ENCODE measurements around the gene DSCAML1. TPM values are rescaled to one million over a fixed set of nuclear protein-coding genes. Genes with fewer than 3 reads are reported as not detected.

Gene DSCAML1
- total and polyA plus RNA-seq, 2 of the 8 experiments (the other 6 are each of a cell fraction or from before 2014, with no cell fraction given), result 0.19 to 0.24 TPM

- Histone ChIP-seq H2BK12ac (ENCODE audit: low read depth, low read length) (no peak overlapping the region), H4K91ac (replicated peaks; ENCODE audit: insufficient read length, low read length) (no peak overlapping the region), H3K4me2 (ENCODE audit: insufficient read depth in 1 of 2, low read depth in 2 of 2, low read length in 2 of 2) (no peak overlapping the region), H2AFZ (ENCODE audit: low read length) (no peak overlapping the region), H3K56ac (replicated peaks; ENCODE audit: insufficient read length, low read depth, low read length) (no peak overlapping the region), H3K14ac (ENCODE audit: insufficient read length) (no peak overlapping the region), H3K23me2 (ENCODE audit: low read depth, low read length) (no peaks in the 10 kb centered on the region), H4K5ac (ENCODE audit: insufficient read length, low read depth, low read length) (no peak overlapping the region), H3K9me3 (ENCODE audit: insufficient read depth in 2 of 2, low read depth in 1 of 2, low read length in 1 of 2) (peaks cover 0 to 5% of the 10 kb centered on the region in 2 experiments; a peak in 1 of 4 replicates), H3K4me3 (ENCODE audit: extremely low read depth in 1 of 4, insufficient read depth in 2 of 4, low read depth in 3 of 4, low read length in 4 of 4) (no peak overlapping the region), H3K79me2 (ENCODE audit: control insufficient read depth in 1 of 2, insufficient read depth in 2 of 2, low read length in 2 of 2) (no peaks in the 10 kb centered on the region), H3K23ac (ENCODE audit: insufficient read length) (no peak overlapping the region), H3K4me1 (replicated peaks in 1 of 4; ENCODE audit: control insufficient read depth in 3 of 4, insufficient read depth in 4 of 4, low read length in 3 of 4) (no peaks in the 10 kb centered on the region), H4K8ac (ENCODE audit: extremely low read depth, insufficient read depth, low read length) (no peak overlapping the region), H4K20me1 (replicated peaks in 1 of 2; ENCODE audit: control insufficient read depth in 1 of 2, insufficient read depth in 2 of 2, low read length in 2 of 2) (no peaks in the 10 kb centered on the region), H2BK20ac (ENCODE audit: low read length) (no peak overlapping the region), H3K27ac (ENCODE audit: low read depth, low read length) (no peak overlapping the region), H3K79me1 (ENCODE audit: low read depth, low read length) (no peaks in the 10 kb centered on the region), H2BK15ac (ENCODE audit: low read length) (no peak overlapping the region), H3K4ac (replicated peaks; ENCODE audit: insufficient read length, low read depth, low read length) (no peak overlapping the region), H2BK120ac (replicated peaks; ENCODE audit: low read depth, low read length) (no peak overlapping the region), H3K27me3 (replicated peaks in 1 of 4; ENCODE audit: control insufficient read depth in 3 of 4, extremely low read depth in 1 of 4, insufficient read depth in 3 of 4, low read length in 3 of 4) (no peaks in the 10 kb centered on the region), H3K18ac (ENCODE audit: extremely low read depth, low read length) (no peak overlapping the region), H2AK5ac (ENCODE audit: low read depth, low read length) (no peak overlapping the region), H3K9ac (replicated peaks in 1 of 4; ENCODE audit: extremely low read depth in 1 of 4, low read depth in 3 of 4, low read length in 3 of 4) (no peak overlapping the region), H2BK5ac (ENCODE audit: low read depth, low read length) (no peak overlapping the region), H3K36me3 (ENCODE audit: control insufficient read depth in 2 of 4, insufficient read depth in 4 of 4, low read length in 3 of 4) (no peaks in the 10 kb centered on the region)
- TF ChIP-seq TBP (IDR thresholded peaks at IDR 0.05; ENCODE audit: low read depth, low read length) (no peak), POLR2A (IDR thresholded peaks at IDR 0.05; ENCODE audit: control extremely low read depth in 1 of 2, low read depth in 2 of 2, low read length in 2 of 2) (no peak), ZNF274 (IDR thresholded peaks at IDR 0.05; ENCODE audit: borderline replicate concordance, extremely low read depth, low read length) (no peak), ASH2L (IDR thresholded peaks at IDR 0.05; ENCODE audit: low read length) (no peak), CTBP2 (IDR thresholded peaks at IDR 0.05; ENCODE audit: borderline replicate concordance, insufficient read depth, insufficient read length, low read length) (no peak), TCF12 (IDR thresholded peaks at IDR 0.05; ENCODE audit: low read depth, low read length) (no peak), NRF1 (IDR thresholded peaks at IDR 0.05; ENCODE audit: low read depth, low read length) (no peak), SP4 (IDR thresholded peaks at IDR 0.05; ENCODE audit: low read length) (no peak)
- no peak for FAIRE-seq
- POLR2A ChIA-PET (ENCODE audit: partially characterized antibody), result no interaction called here
- no peak for DNase-seq (ENCODE audit: low read depth in 1 of 2, low spot score in 2 of 2)
- CTCF ChIA-PET (ENCODE audit: partially characterized antibody), result interaction anchor here (1.5 to 6.0 kb wide), 2 partner anchors 11 to 28 kb away, joined by 6 to 24 read pairs; no protein-coding TSS in a partner anchor
- 80% methylated on average over 1 of the region's 1 CpG; no CpG with 5 or more reads in 1 of the 2 experiments for WGBS, 2 experiments (ENCODE audit: extremely low coverage in 1 of 2, insufficient coverage in 1 of 2, insufficient read length in 1 of 2, insufficient replicate concordance in 2 of 2, low coverage in 1 of 2, low lambda C conversion rate in 2 of 2, missing lambda C conversion rate in 1 of 2)
Measured at GRCh38 chr11:117454564-117454917, 342.5 kb downstream of the DSCAML1 start.

All from H1 (cell line).